ENCODE data around the gene MCTP1.

The MCTP1 gene

GRCh38 chr5:95057615-95058014 is 227.3 kb downstream of the MCTP1 start:
- no peak overlapping the region for H3K4me3 ChIP-seq (ENCODE audit: low read depth, low read length)
- no peak for TF ChIP-seq CTCF (IDR thresholded peaks at IDR 0.05; ENCODE audit: insufficient read depth, low read depth, low read length, missing control alignments)
- DNase-seq (ENCODE audit: low read depth) = no peak

- H3K4me3 ChIP-seq (ENCODE audit: low read depth, low read length) = no peak overlapping the region
- TF ChIP-seq CTCF (IDR thresholded peaks at IDR 0.05; ENCODE audit: insufficient read depth, low read depth, low read length, missing control alignments) = no peak
- no peak for DNase-seq (ENCODE audit: low read depth)
Observed at GRCh38 chr5:95053253-95053652, 231.6 kb downstream of the MCTP1 start.

GRCh38 chr5:95050708-95051107 is 234.2 kb downstream of the MCTP1 start:
- DNase-seq (ENCODE audit: low read depth) = no peak
- TF ChIP-seq CTCF (IDR thresholded peaks at IDR 0.05; ENCODE audit: insufficient read depth, low read depth, low read length, missing control alignments) = no peak
- no peak overlapping the region for H3K4me3 ChIP-seq (ENCODE audit: low read depth, low read length)

- H3K4me3 ChIP-seq (ENCODE audit: low read depth, low read length) = no peak overlapping the region
- no peak for DNase-seq (ENCODE audit: low read depth)
- no peak for TF ChIP-seq CTCF (IDR thresholded peaks at IDR 0.05; ENCODE audit: insufficient read depth, low read depth, low read length, missing control alignments)
Observed at GRCh38 chr5:95048628-95049027, 236.3 kb downstream of the MCTP1 start.

- no peak overlapping the region for H3K4me3 ChIP-seq (ENCODE audit: low read depth, low read length)
- DNase-seq (ENCODE audit: low read depth) = no peak
- TF ChIP-seq CTCF (IDR thresholded peaks at IDR 0.05; ENCODE audit: insufficient read depth, low read depth, low read length, missing control alignments) = no peak
Observed at GRCh38 chr5:95045181-95045965, 239.5 kb downstream of the MCTP1 start.

- H3K4me3 ChIP-seq (ENCODE audit: low read depth, low read length) = no peak overlapping the region
- no peak for TF ChIP-seq CTCF (IDR thresholded peaks at IDR 0.05; ENCODE audit: insufficient read depth, low read depth, low read length, missing control alignments)
- no peak for DNase-seq (ENCODE audit: low read depth)
Observed at GRCh38 chr5:95044096-95044495, 240.8 kb downstream of the MCTP1 start.

GRCh38 chr5:95043648-95044047 is 241.2 kb downstream of the MCTP1 start:
- H3K4me3 ChIP-seq (ENCODE audit: low read depth, low read length) = no peak overlapping the region
- TF ChIP-seq CTCF (IDR thresholded peaks at IDR 0.05; ENCODE audit: insufficient read depth, low read depth, low read length, missing control alignments) = no peak
- no peak for DNase-seq (ENCODE audit: low read depth)
